SK-N-SH treated with all-trans-retinoic acid at 6 μM for 48 hours (cell line): ENCODE data around the gene CRACR2B.

Experiments used
- ATAC-seq: fragments of 200-7000 bp; cut with Tn5 transposase; 3 replicates; pipeline ENCODE4 v1.9.1; 2020; ENCODE audit warnings: mild to moderate bottlenecking, moderate library complexity
- ARNTL ChIP-seq: fragments of 450-650 bp; formaldehyde crosslinking; IDR thresholded peaks from 2 replicates; pipeline ENCODE4 v1.5.0; 2020; ENCODE audit warnings: low read depth, mild to moderate bottlenecking, moderate library complexity, borderline replicate concordance
- BACH2 ChIP-seq: fragments of 250-450 bp; sonication (Bioruptor Pico); IDR thresholded peaks from 2 replicates; pipeline ENCODE4 v1.9.0; 2021; ENCODE audit warnings: mild to moderate bottlenecking, borderline replicate concordance
- CREB5 ChIP-seq: fragments of 250-450 bp; sonication (Bioruptor Pico); IDR thresholded peaks from 2 replicates; pipeline ENCODE4 v1.5.1; 2020; ENCODE audit warnings: low read depth, mild to moderate bottlenecking, moderate library complexity
- CSDC2 ChIP-seq: fragments of 250-450 bp; sonication (Bioruptor Pico); IDR thresholded peaks from 2 replicates; pipeline ENCODE4 v1.5.0; 2020; ENCODE audit warnings: mild to moderate bottlenecking, moderate library complexity
- CSRNP3 ChIP-seq: fragments of 250-450 bp; sonication (Bioruptor Pico); IDR thresholded peaks from 2 replicates; pipeline ENCODE4 v1.5.1; 2021; ENCODE audit warnings: mild to moderate bottlenecking, moderate library complexity
- ESRRG ChIP-seq: fragments of 250-450 bp; sonication (Bioruptor Pico); IDR thresholded peaks from 2 replicates; pipeline ENCODE4 v1.6.1; 2021; ENCODE audit warnings: mild to moderate bottlenecking
- GLIS3 ChIP-seq: fragments of 250-450 bp; sonication (Bioruptor Pico); IDR thresholded peaks from 2 replicates; pipeline ENCODE4 v1.5.0; 2020; ENCODE audit warnings: mild to moderate bottlenecking, moderate library complexity
- ISL1 ChIP-seq: fragments of 250-450 bp; sonication (Bioruptor Pico); IDR thresholded peaks from 2 replicates; pipeline ENCODE4 v2.1.2; 2022; ENCODE audit warnings: mild to moderate bottlenecking, moderate library complexity
- OSR1 ChIP-seq: fragments of 250-450 bp; sonication (Bioruptor Pico); IDR thresholded peaks from 2 replicates; pipeline ENCODE4 v1.8.0; 2022; ENCODE audit warnings: moderate library complexity, mild to moderate bottlenecking, inconsistent platforms
- PATZ1 ChIP-seq: fragments of 250-450 bp; sonication (Bioruptor Pico); IDR thresholded peaks from 2 replicates; pipeline ENCODE4 v1.8.0; 2020; ENCODE audit warnings: mild to moderate bottlenecking, moderate library complexity, borderline replicate concordance
- PPARA ChIP-seq: fragments of 250-450 bp; sonication (Bioruptor Pico); IDR thresholded peaks from 2 replicates; pipeline ENCODE4 v1.5.0; 2020; ENCODE audit warnings: mild to moderate bottlenecking, borderline replicate concordance
- RARB ChIP-seq: fragments of 250-450 bp; sonication (Bioruptor Pico); IDR thresholded peaks from 2 replicates; pipeline ENCODE4 v1.8.0; 2021; ENCODE audit warnings: mild to moderate bottlenecking, moderate library complexity
- SNAI2 ChIP-seq: fragments of 250-450 bp; sonication (Bioruptor Pico); IDR thresholded peaks from 2 replicates; pipeline ENCODE4 v1.5.0; 2020; ENCODE audit warnings: mild to moderate bottlenecking, moderate library complexity
- TCF4 ChIP-seq: fragments of 250-450 bp; sonication (Bioruptor Pico); IDR thresholded peaks from 2 replicates; pipeline ENCODE4 v1.8.0; 2021; ENCODE audit warnings: mild to moderate bottlenecking, moderate library complexity, borderline replicate concordance
- TOX ChIP-seq: fragments of 250-450 bp; sonication (Bioruptor Pico); IDR thresholded peaks from 2 replicates; pipeline ENCODE4 v1.8.0; 2021; ENCODE audit warnings: mild to moderate bottlenecking, moderate library complexity, borderline replicate concordance
- ZC3H10 ChIP-seq: fragments of 250-450 bp; sonication (Bioruptor Pico); IDR thresholded peaks from 2 replicates; pipeline ENCODE4 v1.5.1; 2021; ENCODE audit warnings: mild to moderate bottlenecking, moderate library complexity
- ZFP3 ChIP-seq: fragments of 250-450 bp; sonication (Bioruptor Pico); IDR thresholded peaks from 2 replicates; pipeline ENCODE4 v1.5.0; 2020; ENCODE audit warnings: mild to moderate bottlenecking, moderate library complexity
- ZFP30 ChIP-seq: fragments of 450-650 bp; formaldehyde crosslinking; IDR thresholded peaks from 2 replicates; pipeline ENCODE4 v1.5.0; 2022; ENCODE audit warnings: mild to moderate bottlenecking, moderate library complexity
- ZNF565 ChIP-seq: fragments of 450-650 bp; formaldehyde crosslinking; conservative IDR thresholded peaks from 2 replicates; pipeline ENCODE4 v1.5.0; 2020; ENCODE audit warnings: low read depth, mild to moderate bottlenecking, moderate library complexity
- ZNF70 ChIP-seq: fragments of 450-650 bp; formaldehyde crosslinking; IDR thresholded peaks from 2 replicates; pipeline ENCODE4 v1.5.0; 2020; ENCODE audit warnings: mild to moderate bottlenecking, moderate library complexity
- ZNF8 ChIP-seq: fragments of 450-650 bp; formaldehyde crosslinking; IDR thresholded peaks from 2 replicates; pipeline ENCODE4 v1.5.0; 2020; ENCODE audit warnings: mild to moderate bottlenecking, moderate library complexity
- TF ChIP-seq, protein P1 (sequence below): fragments of 250-450 bp; sonication (Bioruptor Pico); IDR thresholded peaks from 2 replicates; pipeline ENCODE4 v1.5.0; 2020; ENCODE audit warnings: mild to moderate bottlenecking, moderate library complexity

Gene CRACR2B

GRCh38 chr11:869399-870126, 41.8 kb downstream of the CRACR2B start:
- TF ChIP-seq, protein P1, sequence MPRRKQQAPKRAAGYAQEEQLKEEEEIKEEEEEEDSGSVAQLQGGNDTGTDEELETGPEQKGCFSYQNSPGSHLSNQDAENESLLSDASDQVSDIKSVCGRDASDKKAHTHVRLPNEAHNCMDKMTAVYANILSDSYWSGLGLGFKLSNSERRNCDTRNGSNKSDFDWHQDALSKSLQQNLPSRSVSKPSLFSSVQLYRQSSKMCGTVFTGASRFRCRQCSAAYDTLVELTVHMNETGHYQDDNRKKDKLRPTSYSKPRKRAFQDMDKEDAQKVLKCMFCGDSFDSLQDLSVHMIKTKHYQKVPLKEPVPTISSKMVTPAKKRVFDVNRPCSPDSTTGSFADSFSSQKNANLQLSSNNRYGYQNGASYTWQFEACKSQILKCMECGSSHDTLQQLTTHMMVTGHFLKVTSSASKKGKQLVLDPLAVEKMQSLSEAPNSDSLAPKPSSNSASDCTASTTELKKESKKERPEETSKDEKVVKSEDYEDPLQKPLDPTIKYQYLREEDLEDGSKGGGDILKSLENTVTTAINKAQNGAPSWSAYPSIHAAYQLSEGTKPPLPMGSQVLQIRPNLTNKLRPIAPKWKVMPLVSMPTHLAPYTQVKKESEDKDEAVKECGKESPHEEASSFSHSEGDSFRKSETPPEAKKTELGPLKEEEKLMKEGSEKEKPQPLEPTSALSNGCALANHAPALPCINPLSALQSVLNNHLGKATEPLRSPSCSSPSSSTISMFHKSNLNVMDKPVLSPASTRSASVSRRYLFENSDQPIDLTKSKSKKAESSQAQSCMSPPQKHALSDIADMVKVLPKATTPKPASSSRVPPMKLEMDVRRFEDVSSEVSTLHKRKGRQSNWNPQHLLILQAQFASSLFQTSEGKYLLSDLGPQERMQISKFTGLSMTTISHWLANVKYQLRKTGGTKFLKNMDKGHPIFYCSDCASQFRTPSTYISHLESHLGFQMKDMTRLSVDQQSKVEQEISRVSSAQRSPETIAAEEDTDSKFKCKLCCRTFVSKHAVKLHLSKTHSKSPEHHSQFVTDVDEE (CRISPR knock-in tag) = no peak
- TF ChIP-seq OSR1 (CRISPR knock-in tag) (no peak), ZFP30 (CRISPR knock-in tag) (no peak), ZNF8 (CRISPR knock-in tag) (no peak), TOX (CRISPR knock-in tag) (no peak)
- no peak; the same call in 1 of the 3 replicates for ATAC-seq

GRCh38 chr11:870127-870413, 42.4 kb downstream of the CRACR2B start:
- ATAC-seq = peak; percentile 27
- TF ChIP-seq OSR1 (CRISPR knock-in tag) = no peak
- TF ChIP-seq, protein P1 (CRISPR knock-in tag) = no peak
- no peak for TF ChIP-seq RARB (CRISPR knock-in tag)
- TF ChIP-seq ZC3H10 (CRISPR knock-in tag) = no peak
- no peak for TF ChIP-seq PATZ1
- TF ChIP-seq CSDC2 (CRISPR knock-in tag) = no peak
- TF ChIP-seq ESRRG = no peak
- no peak for TF ChIP-seq TOX (CRISPR knock-in tag)
- no peak for TF ChIP-seq ARNTL (CRISPR knock-in tag)
- TF ChIP-seq ZFP30 (CRISPR knock-in tag) = no peak
- TF ChIP-seq CREB5 (CRISPR knock-in tag) = no peak
- TF ChIP-seq ISL1 = no peak
- TF ChIP-seq ZNF70 (CRISPR knock-in tag) = no peak
- TF ChIP-seq ZNF8 (CRISPR knock-in tag) = no peak
- TF ChIP-seq TCF4 = no peak
- TF ChIP-seq GLIS3 (CRISPR knock-in tag) = no peak
- no peak for TF ChIP-seq CSRNP3 (CRISPR knock-in tag)
- no peak for TF ChIP-seq ZNF565 (CRISPR knock-in tag)
- TF ChIP-seq, all 23 proteins: peak for 0

DNA sequence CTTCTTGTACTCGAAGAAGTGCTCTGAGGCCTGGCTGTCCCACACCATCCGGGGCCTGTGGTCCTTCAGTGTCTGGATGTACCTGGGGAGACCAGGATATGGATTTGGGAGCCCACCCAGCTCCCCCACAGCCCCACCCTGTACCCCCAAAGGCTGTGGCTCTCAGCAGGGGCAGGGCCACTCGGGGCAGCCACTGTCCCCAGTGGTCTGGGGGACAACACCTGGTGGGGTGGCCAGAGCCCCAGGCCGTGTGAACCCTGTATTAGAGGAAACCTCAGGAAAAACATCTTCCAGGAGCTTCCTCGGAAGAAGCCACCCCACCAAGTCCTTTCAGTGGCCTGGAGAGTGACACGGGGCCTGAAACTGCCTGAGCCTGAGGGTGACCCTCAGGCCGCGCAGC, 42.7 kb downstream of the CRACR2B start:
- no peak; the same call in 2 of the 3 replicates for ATAC-seq
- no peak for TF ChIP-seq TOX (CRISPR knock-in tag)
- TF ChIP-seq ZFP30 (CRISPR knock-in tag) = no peak
- TF ChIP-seq SNAI2 (CRISPR knock-in tag) = no peak
- TF ChIP-seq ZNF565 (CRISPR knock-in tag) = no peak
- no peak for TF ChIP-seq ARNTL (CRISPR knock-in tag)
- no peak for TF ChIP-seq OSR1 (CRISPR knock-in tag)
- no peak for TF ChIP-seq BACH2
- no peak for TF ChIP-seq ZFP3 (CRISPR knock-in tag)
- no peak for TF ChIP-seq PPARA (CRISPR knock-in tag)
- TF ChIP-seq, protein P1 (CRISPR knock-in tag) = no peak
- TF ChIP-seq ZNF8 (CRISPR knock-in tag) = no peak
- TF ChIP-seq PATZ1 = no peak
